SKM-1 treated with dmso at 0.1 percent for 144 hours (cell line): Measurements from ENCODE around the gene SCLY.
"Not testable (repeated sequence)": the region's sequence is repeated elsewhere in the genome, so short reads cannot be mapped to it uniquely, and the experiment has no call there.

ENCODE experiments used
- DNase-seq: peaks from one replicate; lab custom pipeline; 2025; ENCODE audit not compliant: unreplicated experiment; lab: John Stamatoyannopoulos, UW

The SCLY gene

GRCh38 chr2:238060542-238061314 lies at the start of gene SCLY:
SCLY (plus strand) TSS chr2:238061001; CDS start chr2:238061055, 54 bp downstream.
- peak; percentile 87 for DNase-seq

GRCh38 chr2:238013806-238014205 lies 47.0 kb upstream of the SCLY start:
- no peak for DNase-seq

GRCh38 chr2:238015705-238016104 lies 45.1 kb upstream of the SCLY start:
- DNase-seq = no peak

GRCh38 chr2:238016526-238016925 lies 44.3 kb upstream of the SCLY start:
- DNase-seq = no peak

- DNase-seq = no peak
Observed at GRCh38 chr2:238019962-238020361, 40.8 kb upstream of the SCLY start.

GRCh38 chr2:238020816-238021215 lies 40.0 kb upstream of the SCLY start:
- DNase-seq = no peak

GRCh38 chr2:238021327-238021726 lies 39.5 kb upstream of the SCLY start:
- no peak for DNase-seq

GRCh38 chr2:238022594-238023157 lies 38.1 kb upstream of the SCLY start:
- no peak for DNase-seq

GRCh38 chr2:238023608-238024007 lies 37.2 kb upstream of the SCLY start:
- DNase-seq = no peak

- no peak for DNase-seq
Observed at GRCh38 chr2:238024986-238025385, 35.8 kb upstream of the SCLY start.

GRCh38 chr2:238025741-238026360 lies 35.0 kb upstream of the SCLY start:
- DNase-seq = no peak

GRCh38 chr2:238027058-238027457 lies 33.7 kb upstream of the SCLY start:
- DNase-seq = no peak

- no peak for DNase-seq
Observed at GRCh38 chr2:238027591-238028415, 33.0 kb upstream of the SCLY start.

GRCh38 chr2:238029853-238030252 lies 30.9 kb upstream of the SCLY start:
- no peak for DNase-seq

- no peak for DNase-seq
Observed at GRCh38 chr2:238030422-238031155, 30.2 kb upstream of the SCLY start.

GRCh38 chr2:238031751-238032150 lies 29.1 kb upstream of the SCLY start:
- DNase-seq = no peak

- no peak for DNase-seq
Observed at GRCh38 chr2:238032755-238033337, 28.0 kb upstream of the SCLY start.

GRCh38 chr2:238033991-238034390 lies 26.8 kb upstream of the SCLY start:
- DNase-seq = not testable (repeated sequence)

- no peak for DNase-seq
Observed at GRCh38 chr2:238038203-238038602, 22.6 kb upstream of the SCLY start.

GRCh38 chr2:238039151-238039550 lies 21.6 kb upstream of the SCLY start:
- DNase-seq = no peak
